Keratinocyte (primary cell): ENCODE data around the gene FANCC. TPM values are rescaled to one million over a fixed set of nuclear protein-coding genes. Genes with fewer than 3 reads are reported as not detected.

ENCODE experiments used
- DNase-seq: peaks from one replicate; pipeline ENCODE4 v3.0.0-alpha.2; 2011; ENCODE audit warnings: low read depth, missing footprints, low spot score
- FAIRE-seq: peaks from 2 replicates; lab custom pipeline; 2011; peaks lifted over from hg19 to GRCh38; lab: Jason Lieb, UNC
- H2AFZ ChIP-seq: 2 replicates; pipeline ENCODE4 v1.6.0; 2012; ENCODE audit warnings: low read length, control low read depth, inconsistent platforms; ENCODE audit not compliant: control insufficient read depth
- H3K27ac ChIP-seq: 2 replicates; pipeline ENCODE4 v1.5.1; 2011; ENCODE audit warnings: low read length; ENCODE audit not compliant: control insufficient read depth, insufficient read depth
- H3K27me3 ChIP-seq: 3 replicates; pipeline ENCODE4 v1.6.0; 2011; ENCODE audit warnings: low read length; ENCODE audit not compliant: control insufficient read depth, insufficient read depth; ENCODE audit errors: extremely low read depth
- H3K36me3 ChIP-seq, 2 experiments: 2 replicates in 1 of 2; 3 replicates in 1 of 2; pipeline ENCODE4 v1.5.1; 2011; ENCODE audit warnings: low read length in 2 of 2, mild to moderate bottlenecking in 1 of 2; ENCODE audit not compliant: control insufficient read depth in 2 of 2, insufficient read depth in 2 of 2; ENCODE audit errors: extremely low read depth in 1 of 2
- H3K4me1 ChIP-seq: 3 replicates; pipeline ENCODE4 v1.5.1; 2011; ENCODE audit warnings: low read length; ENCODE audit not compliant: control insufficient read depth, insufficient read depth; ENCODE audit errors: extremely low read depth
- H3K4me2 ChIP-seq: 3 replicates; pipeline ENCODE4 v1.6.0; 2011; ENCODE audit warnings: low read depth, low read length; ENCODE audit not compliant: control insufficient read depth, insufficient read depth; ENCODE audit errors: extremely low read depth
- H3K4me3 ChIP-seq, 3 experiments: fragments of 200-600 bp in 1 of 3; sonication (generic) in 1 of 3; 2 replicates in 2 of 3; 3 replicates in 1 of 3; pipeline ENCODE4 v1.5.1; 2011 to 2016; ENCODE audit warnings: low read length in 3 of 3, mild to moderate bottlenecking in 3 of 3, control low read depth in 2 of 3, inconsistent platforms in 1 of 3, low read depth in 1 of 3, mixed read lengths in 1 of 3, mixed run types in 1 of 3, moderate library complexity in 1 of 3; ENCODE audit not compliant: control insufficient read depth in 2 of 3, insufficient read depth in 2 of 3; ENCODE audit errors: extremely low read depth in 1 of 3
- H3K79me2 ChIP-seq: 2 replicates; pipeline ENCODE4 v1.6.0; 2012; ENCODE audit warnings: low read length; ENCODE audit not compliant: control insufficient read depth, insufficient read depth
- H3K9ac ChIP-seq: 3 replicates; pipeline ENCODE4 v1.6.0; 2011; ENCODE audit warnings: low read length; ENCODE audit not compliant: control insufficient read depth, insufficient read depth; ENCODE audit errors: extremely low read depth
- H3K9me1 ChIP-seq: 3 replicates; pipeline ENCODE4 v1.6.0; 2011; ENCODE audit warnings: low read length; ENCODE audit not compliant: control insufficient read depth, insufficient read depth; ENCODE audit errors: extremely low read depth
- H3K9me3 ChIP-seq: 2 replicates; pipeline ENCODE4 v1.5.1; 2012; ENCODE audit warnings: low read depth, low read length; ENCODE audit not compliant: control insufficient read depth
- H4K20me1 ChIP-seq: 3 replicates; pipeline ENCODE4 v1.6.0; 2011; ENCODE audit warnings: low read length; ENCODE audit not compliant: control insufficient read depth, insufficient read depth; ENCODE audit errors: extremely low read depth
- EZH2 ChIP-seq: IDR thresholded peaks from one replicate; pipeline ENCODE4 v1.6.1; 2012; ENCODE audit warnings: inconsistent platforms, mild to moderate bottlenecking, low read length, moderate library complexity
- dilution Hi-C: fragments of 300-500 bp; cut with MboI; formaldehyde crosslinking; loops from one replicate; pipeline ENCODE4 v1.7.0; 2020; ENCODE audit warnings: low sequenced_read_pairs; ENCODE audit not compliant: extremely low pct_ligation_motif_present
- polyA plus RNA-seq, 5 experiments: library from polyadenylated mRNA; depleted of rRNA in 3 of 5; stranded (reverse) in 3 of 5; stranded (forward) in 1 of 5; unstranded in 1 of 5; fragments of >200 nt; gene quantifications; 1 replicate in 1 of 5; 2 replicates in 3 of 5; 3 replicates in 1 of 5; pipeline versions ENCODE4 v1.2.1 to v1.2.3, GENCODE V29; 2011 to 2012; ENCODE audit warnings: missing spikeins in 2 of 5, low read depth in 1 of 5, low replicate concordance in 1 of 5
- TF ChIP-seq, protein P1 (sequence below), 3 experiments: IDR thresholded peaks in 1 of 3; conservative IDR thresholded peaks in 1 of 3; optimal IDR thresholded peaks in 1 of 3; 2 replicates in 2 of 3; 3 replicates in 1 of 3; pipeline versions ENCODE3 to v1.5.1; 2011; ENCODE audit warnings: low read length in 3 of 3, mild to moderate bottlenecking in 3 of 3, moderate library complexity in 2 of 3, control low read depth in 1 of 3, inconsistent platforms in 1 of 3; ENCODE audit not compliant: insufficient read depth in 2 of 3; ENCODE audit errors: extremely low read depth in 1 of 3

Gene FANCC
- polyA plus RNA-seq, 1 donor (not counting 4 experiments of a cell fraction or from before 2014, with no cell fraction given) = 8.3 TPM

DNA sequence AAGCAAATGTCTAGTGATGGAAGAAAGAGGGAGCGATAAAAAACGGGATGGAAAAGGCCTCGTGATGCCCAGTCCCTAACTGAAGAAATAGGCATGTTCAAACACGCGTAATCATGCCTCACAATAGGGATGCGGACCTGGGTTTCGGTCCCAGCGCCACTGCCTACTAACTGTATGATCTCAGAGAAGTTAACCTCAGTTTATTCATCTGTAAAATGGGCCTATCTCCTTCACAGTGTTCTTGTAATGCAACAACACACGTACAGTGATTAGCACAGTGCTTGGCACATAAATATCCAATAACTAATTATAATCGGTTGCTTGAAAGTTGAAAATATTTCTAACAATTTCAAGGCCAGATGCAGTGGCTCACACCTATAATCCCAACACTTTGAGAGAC is 181.8 kb downstream of the FANCC start:
- Histone ChIP-seq H3K4me3 (no peak overlapping the region), H3K79me2 (no peaks in the 10 kb centered on the region)
- FAIRE-seq = no peak

DNA sequence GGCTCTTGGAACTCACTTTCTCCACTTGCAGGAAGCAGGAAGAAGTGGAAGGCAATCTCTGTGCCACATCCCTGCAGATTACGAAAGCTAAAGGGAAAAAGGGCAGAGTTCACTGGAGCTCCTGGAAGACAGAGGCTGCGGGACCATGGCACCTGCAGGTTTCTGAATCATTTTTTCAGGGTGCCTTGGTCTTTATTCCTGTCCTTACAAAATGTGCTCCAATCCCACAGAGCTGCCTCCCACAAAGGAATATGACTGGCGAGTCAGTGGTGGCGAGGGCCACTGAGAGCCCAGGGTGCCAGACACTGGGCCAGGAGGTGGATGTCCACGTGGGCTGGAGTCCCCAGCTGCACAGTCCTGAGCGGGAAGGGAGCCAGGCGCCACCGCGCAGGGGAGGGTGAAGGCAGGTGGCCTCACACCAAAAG is 183.0 kb downstream of the FANCC start:
- no peaks in the 10 kb centered on the region for H3K36me3 ChIP-seq
- peaks cover 15% of the 10 kb centered on the region for H3K4me1 ChIP-seq
- no peak for FAIRE-seq
- TF ChIP-seq EZH2 = no peak
- TF ChIP-seq, protein P1, sequence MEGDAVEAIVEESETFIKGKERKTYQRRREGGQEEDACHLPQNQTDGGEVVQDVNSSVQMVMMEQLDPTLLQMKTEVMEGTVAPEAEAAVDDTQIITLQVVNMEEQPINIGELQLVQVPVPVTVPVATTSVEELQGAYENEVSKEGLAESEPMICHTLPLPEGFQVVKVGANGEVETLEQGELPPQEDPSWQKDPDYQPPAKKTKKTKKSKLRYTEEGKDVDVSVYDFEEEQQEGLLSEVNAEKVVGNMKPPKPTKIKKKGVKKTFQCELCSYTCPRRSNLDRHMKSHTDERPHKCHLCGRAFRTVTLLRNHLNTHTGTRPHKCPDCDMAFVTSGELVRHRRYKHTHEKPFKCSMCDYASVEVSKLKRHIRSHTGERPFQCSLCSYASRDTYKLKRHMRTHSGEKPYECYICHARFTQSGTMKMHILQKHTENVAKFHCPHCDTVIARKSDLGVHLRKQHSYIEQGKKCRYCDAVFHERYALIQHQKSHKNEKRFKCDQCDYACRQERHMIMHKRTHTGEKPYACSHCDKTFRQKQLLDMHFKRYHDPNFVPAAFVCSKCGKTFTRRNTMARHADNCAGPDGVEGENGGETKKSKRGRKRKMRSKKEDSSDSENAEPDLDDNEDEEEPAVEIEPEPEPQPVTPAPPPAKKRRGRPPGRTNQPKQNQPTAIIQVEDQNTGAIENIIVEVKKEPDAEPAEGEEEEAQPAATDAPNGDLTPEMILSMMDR (optimal IDR thresholded peaks at IDR 0.05 in 1 of 3, IDR thresholded peaks at IDR 0.05 in 1 of 3, conservative IDR thresholded peaks at IDR 0.05 in 1 of 3; ENCODE audit: extremely low read depth in 1 of 3, insufficient read depth in 2 of 3, low read length in 3 of 3) = no peak
- H3K4me3 ChIP-seq = no peak overlapping the region
- no peak overlapping the region for H3K4me2 ChIP-seq
- H2AFZ ChIP-seq = no peak overlapping the region
- H3K9me1 ChIP-seq = no peaks in the 10 kb centered on the region
- DNase-seq = no peak
- H3K79me2 ChIP-seq = no peaks in the 10 kb centered on the region
- H3K9me3 ChIP-seq = no peaks in the 10 kb centered on the region
- no peaks in the 10 kb centered on the region for H3K27me3 ChIP-seq
- H4K20me1 ChIP-seq = no peaks in the 10 kb centered on the region
- H3K9ac ChIP-seq = no peak overlapping the region
- dilution Hi-C loops = no loop called here
- H3K27ac ChIP-seq = no peak overlapping the region

More for the DNA sequence above, 181.8 kb downstream of the FANCC start:
- dilution Hi-C loops = no loop called here
- Histone ChIP-seq H3K36me3 (no peaks in the 10 kb centered on the region), H3K9me1 (no peaks in the 10 kb centered on the region), H3K9ac (no peak overlapping the region), H2AFZ (no peak overlapping the region), H3K4me1 (peaks cover 15% of the 10 kb centered on the region), H3K9me3 (no peaks in the 10 kb centered on the region), H3K27ac (no peak overlapping the region), H3K27me3 (no peaks in the 10 kb centered on the region), H3K4me2 (no peak overlapping the region), H4K20me1 (no peaks in the 10 kb centered on the region)
- TF ChIP-seq, protein P1 (optimal IDR thresholded peaks at IDR 0.05 in 1 of 3, IDR thresholded peaks at IDR 0.05 in 1 of 3, conservative IDR thresholded peaks at IDR 0.05 in 1 of 3; ENCODE audit: extremely low read depth in 1 of 3, insufficient read depth in 2 of 3, low read length in 3 of 3) = no peak
- no peak for TF ChIP-seq EZH2
- DNase-seq = no peak
